HG02943 (cell line): ENCODE data around the gene ULK4.
"Not testable (repeated sequence)": the region's sequence is repeated elsewhere in the genome, so short reads cannot be mapped to it uniquely, and the experiment has no call there.

Experiments
- ATAC-seq: cut with Tn5 transposase; IDR thresholded peaks from one replicate; pipeline ENCODE4 v1.9.1; 2021; ENCODE audit warnings: mild to moderate bottlenecking, low read depth, moderate library complexity; ENCODE audit not compliant: unreplicated experiment

The ULK4 gene

GRCh38 chr3:41457176-41457575 is 504.7 kb downstream of the ULK4 start:
- ATAC-seq: no peak

- ATAC-seq: no peak
Measured at GRCh38 chr3:41456162-41456561, 505.7 kb downstream of the ULK4 start.

- ATAC-seq: not testable (repeated sequence)
Measured at GRCh38 chr3:41453618-41454017, 508.3 kb downstream of the ULK4 start.

GRCh38 chr3:41450416-41451231 is 511.3 kb downstream of the ULK4 start:
- ATAC-seq: no peak

GRCh38 chr3:41448396-41448795 is 513.5 kb downstream of the ULK4 start:
- no peak for ATAC-seq

- ATAC-seq: no peak
Measured at GRCh38 chr3:41447701-41448100, 514.2 kb downstream of the ULK4 start.

- ATAC-seq: not testable (repeated sequence)
Measured at GRCh38 chr3:41446316-41446715, 515.6 kb downstream of the ULK4 start.

- no peak for ATAC-seq
Measured at GRCh38 chr3:41441568-41441967, 520.3 kb downstream of the ULK4 start.

GRCh38 chr3:41441139-41441538 is 520.8 kb downstream of the ULK4 start:
- no peak for ATAC-seq

- ATAC-seq: no peak
Measured at GRCh38 chr3:41436983-41437382, 524.9 kb downstream of the ULK4 start.

GRCh38 chr3:41434781-41435180 is 527.1 kb downstream of the ULK4 start:
- no peak for ATAC-seq

GRCh38 chr3:41431386-41431785 is 530.5 kb downstream of the ULK4 start:
- ATAC-seq: no peak

- ATAC-seq: no peak
Measured at GRCh38 chr3:41430886-41431285, 531.0 kb downstream of the ULK4 start.

- ATAC-seq: no peak
Measured at GRCh38 chr3:41430391-41430790, 531.5 kb downstream of the ULK4 start.

GRCh38 chr3:41426485-41426884 is 535.4 kb downstream of the ULK4 start:
- no peak for ATAC-seq

- ATAC-seq: no peak
Measured at GRCh38 chr3:41424543-41425300, 537.2 kb downstream of the ULK4 start.

- no peak for ATAC-seq
Measured at GRCh38 chr3:41419809-41420208, 542.1 kb downstream of the ULK4 start.

- ATAC-seq: no peak
Measured at GRCh38 chr3:41418961-41419691, 542.8 kb downstream of the ULK4 start.

GRCh38 chr3:41417574-41417973 is 544.3 kb downstream of the ULK4 start:
- no peak for ATAC-seq

GRCh38 chr3:41411065-41411464 is 550.8 kb downstream of the ULK4 start:
- ATAC-seq: no peak

- no peak for ATAC-seq
Measured at GRCh38 chr3:41405466-41405865, 556.4 kb downstream of the ULK4 start.
